SK-N-SH (cell line): ENCODE results near the gene CRTC2. TPM values are rescaled to one million over a fixed set of nuclear protein-coding genes. Genes with fewer than 3 reads are reported as not detected.
A peak's percentile ranks its signal among the peaks of the same experiment; 100 is the strongest.

Source experiments
- CTCF ChIA-PET: fragments of 300-600, 350-600 bp; formaldehyde crosslinking; extraction: SDS; loops from one replicate; lab custom pipeline; 2021; lab: Yijun Ruan, JAX
- POLR2A ChIA-PET: fragments of 350-600 bp; sonication (Branson Sonifier 250); formaldehyde crosslinking; extraction: SDS; loops from one replicate; lab custom pipeline; 2020; ENCODE audit warnings: antibody characterized with exemption, inconsistent platforms; lab: Yijun Ruan, JAX
- DNase-seq: peaks from one replicate; pipeline ENCODE4 v3.0.0; 2012
- H2AFZ ChIP-seq: fragments of 200-600 bp; sonication (generic); 2 replicates; pipeline ENCODE4 v1.8.1; 2016; ENCODE audit warnings: antibody characterized with exemption, mild to moderate bottlenecking, low read depth
- H3F3A ChIP-seq: fragments of 200-600 bp; sonication (generic); replicated peaks from 2 replicates; pipeline ENCODE3; 2016; ENCODE audit warnings: antibody characterized with exemption, mild to moderate bottlenecking; ENCODE audit not compliant: insufficient read depth
- H3K27ac ChIP-seq, 2 experiments: fragments of 200-500 bp in 1 of 2; fragments of 200-600 bp in 1 of 2; sonication (Bioruptor generic) in 1 of 2; sonication (generic), shearing (Covaris generic) in 1 of 2; 2 replicates each; pipeline versions ENCODE4 v1.5.1 to v1.6.1; 2014 to 2016; ENCODE audit warnings: low read depth in 2 of 2, inconsistent platforms in 1 of 2, low read length in 1 of 2, mild to moderate bottlenecking in 1 of 2, mixed read lengths in 1 of 2
- H3K27me3 ChIP-seq: fragments of 200-600 bp; sonication (generic), shearing (Covaris generic); 2 replicates; pipeline ENCODE4 v1.6.1; 2016; ENCODE audit warnings: mixed run types; ENCODE audit not compliant: insufficient read depth
- H3K36me3 ChIP-seq, 2 experiments: fragments of 200-500 bp in 1 of 2; fragments of 200-600 bp in 1 of 2; sonication (Bioruptor generic) in 1 of 2; sonication (generic) in 1 of 2; replicated peaks in 1 of 2; 2 replicates each; pipeline versions ENCODE3 to v1.5.1; 2014 to 2016; ENCODE audit warnings: low read length in 1 of 2, mild to moderate bottlenecking in 1 of 2; ENCODE audit not compliant: insufficient read depth in 2 of 2, control insufficient read depth in 1 of 2
- H3K4me1 ChIP-seq, 2 experiments: fragments of 200-500 bp in 1 of 2; fragments of 200-600 bp in 1 of 2; sonication (Bioruptor generic) in 1 of 2; sonication (generic), shearing (Covaris generic) in 1 of 2; 2 replicates each; pipeline versions ENCODE4 v1.5.1 to v1.6.1; 2014 to 2016; ENCODE audit warnings: low read depth in 1 of 2, low read length in 1 of 2, mixed run types in 1 of 2; ENCODE audit not compliant: insufficient read depth in 2 of 2, control insufficient read depth in 1 of 2
- H3K4me2 ChIP-seq: fragments of 200-600 bp; sonication (generic), shearing (Covaris generic); 2 replicates; pipeline ENCODE4 v1.6.1; 2017; ENCODE audit warnings: mixed run types
- H3K4me3 ChIP-seq, 2 experiments: fragments of 200-500 bp in 1 of 2; fragments of 200-600 bp in 1 of 2; sonication (Bioruptor generic) in 1 of 2; sonication (generic), shearing (Covaris generic) in 1 of 2; 2 replicates each; pipeline versions ENCODE4 v1.5.1 to v1.8.1; 2014 to 2016; ENCODE audit warnings: low read depth in 2 of 2, inconsistent platforms in 1 of 2, low read length in 1 of 2, mild to moderate bottlenecking in 1 of 2, mixed read lengths in 1 of 2, moderate library complexity in 1 of 2
- H3K79me2 ChIP-seq: fragments of 200-600 bp; sonication (generic); 2 replicates; pipeline ENCODE4 v1.8.1; 2017; ENCODE audit warnings: mild to moderate bottlenecking; ENCODE audit not compliant: insufficient read depth
- H3K9ac ChIP-seq: fragments of 200-600 bp; sonication (generic); 2 replicates; pipeline ENCODE4 v1.6.1; 2017; ENCODE audit warnings: mixed run types
- H3K9me2 ChIP-seq: fragments of 200-600 bp; sonication (generic); 2 replicates; pipeline ENCODE4 v1.6.1; 2017; ENCODE audit warnings: mixed run types
- H3K9me3 ChIP-seq: fragments of 200-600 bp; sonication (generic); 2 replicates; pipeline ENCODE4 v1.6.1; 2017; ENCODE audit warnings: mixed run types, mild to moderate bottlenecking, moderate library complexity
- H4K20me1 ChIP-seq: fragments of 200-600 bp; sonication (generic); 2 replicates; pipeline ENCODE4 v1.6.1; 2017; ENCODE audit warnings: mild to moderate bottlenecking, mixed run types; ENCODE audit not compliant: insufficient read depth
- CHD2 ChIP-seq: fragments of 150-350 bp; IDR thresholded peaks from 2 replicates; pipeline ENCODE4 v1.6.1; 2018; ENCODE audit warnings: low read length; ENCODE audit not compliant: partially characterized antibody
- EZH2phosphoT487 ChIP-seq: fragments of 200-600 bp; sonication (generic); IDR thresholded peaks from 2 replicates; pipeline ENCODE4 v1.6.1; 2017; ENCODE audit warnings: low read depth, mixed run types, mild to moderate bottlenecking, antibody characterized with exemption, moderate library complexity, borderline replicate concordance
- FOSL2 ChIP-seq: IDR thresholded peaks from 2 replicates; pipeline ENCODE4 v1.4.0; 2012; ENCODE audit warnings: low read depth, mild to moderate bottlenecking, moderate library complexity, borderline replicate concordance
- FOXM1 ChIP-seq: IDR thresholded peaks from 2 replicates; pipeline ENCODE4 v1.4.0; 2012; ENCODE audit warnings: low read depth, mild to moderate bottlenecking
- GATA2 ChIP-seq: sonication (generic); formaldehyde crosslinking; IDR thresholded peaks from 2 replicates; pipeline ENCODE4 v1.5.0; 2020; ENCODE audit warnings: mild to moderate bottlenecking, missing genetic modification reagents
- JUND ChIP-seq: IDR thresholded peaks from 2 replicates; pipeline ENCODE4 v1.4.0; 2012
- MAX ChIP-seq: IDR thresholded peaks from 2 replicates; pipeline ENCODE4 v1.4.0; 2012; ENCODE audit warnings: low read depth
- MEF2A ChIP-seq: IDR thresholded peaks from 2 replicates; pipeline ENCODE4 v1.4.0; 2012; ENCODE audit warnings: low read depth, borderline replicate concordance
- PBX3 ChIP-seq: IDR thresholded peaks from 2 replicates; pipeline ENCODE4; 2012
- RFX5 ChIP-seq: IDR thresholded peaks from 2 replicates; pipeline ENCODE4 v1.6.1; 2012; ENCODE audit warnings: mild to moderate bottlenecking, improper control_type of control experiment, low read length
- RXRA ChIP-seq: IDR thresholded peaks from 2 replicates; pipeline ENCODE4 v1.4.0; 2012; ENCODE audit warnings: low read depth, mild to moderate bottlenecking, borderline replicate concordance
- TCF12 ChIP-seq: IDR thresholded peaks from 2 replicates; pipeline ENCODE4 v1.4.0; 2012
- USF2 ChIP-seq: fragments of 150-350 bp; IDR thresholded peaks from 2 replicates; pipeline ENCODE4 v1.6.1; 2017; ENCODE audit warnings: antibody characterized with exemption, low read length, low read depth, borderline replicate concordance
- YY1 ChIP-seq: IDR thresholded peaks from 2 replicates; pipeline ENCODE4 v1.4.0; 2012; ENCODE audit warnings: low read depth, mild to moderate bottlenecking
- ZBTB33 ChIP-seq: IDR thresholded peaks from 2 replicates; pipeline ENCODE4 v1.4.0; 2012; ENCODE audit warnings: low read depth, borderline replicate concordance
- WGBS: methylation state at CpG from one replicate; pipeline ENCODE4 v1.1.6; 2017; ENCODE audit warnings: low lambda C conversion rate; 5-methylcytosine and 5-hydroxymethylcytosine counted together
- polyA plus RNA-seq, 3 experiments: library from polyadenylated mRNA; depleted of rRNA; stranded (reverse); fragments of >200 nt; gene quantifications; 2 replicates each; pipeline ENCODE4 v1.2.3, GENCODE V29; 2012

CRTC2 gene
- polyA plus RNA-seq, 1 of the 3 experiments (the other 2 are of a cell fraction): 25.5 TPM

- TF ChIP-seq ZBTB33: no peak
- TF ChIP-seq EZH2phosphoT487: no peak
These were observed 36.7 kb downstream of the CRTC2 start (continued) for GRCh38 chr1:153921803-153922075.

DNA sequence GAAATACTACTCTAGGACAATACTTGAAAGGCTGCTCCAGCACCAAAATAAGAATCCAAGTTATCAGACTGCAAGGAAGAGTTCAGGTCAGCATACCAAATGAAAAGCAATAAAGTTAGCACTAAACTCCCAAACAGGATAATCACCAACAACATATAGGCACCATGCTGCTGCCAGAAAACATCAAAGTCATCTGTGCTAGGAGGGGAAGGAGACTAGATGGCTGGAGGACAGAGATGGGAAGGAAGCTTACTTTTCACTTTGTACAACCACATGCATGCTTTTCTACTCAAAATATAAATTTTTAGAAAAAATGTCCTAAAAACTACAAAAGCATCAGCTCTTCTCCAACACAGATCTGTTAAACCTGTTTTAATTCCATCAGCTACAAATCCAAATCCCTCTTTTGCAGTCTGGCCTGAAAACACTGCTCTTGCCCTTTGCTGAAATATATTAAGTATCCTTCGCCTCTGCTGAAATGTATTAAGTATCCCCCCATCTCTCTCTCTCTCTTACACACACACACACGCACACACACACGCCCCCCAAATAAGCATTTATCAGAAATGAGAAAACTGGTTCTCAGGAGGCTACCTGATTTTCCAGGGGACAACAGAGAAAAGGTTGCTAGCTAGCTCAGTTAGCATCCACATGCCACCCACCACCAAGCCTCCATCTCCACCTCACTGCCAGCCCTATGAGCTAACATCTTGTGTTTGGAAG, 37.2 kb downstream of the CRTC2 start:
- 0 out of 2 replicates have a peak overlapping the region, but pooled peaks have one; percentile 83 for H2AFZ ChIP-seq
- H3K9me2 ChIP-seq: no peaks in the 10 kb centered on the region
- H3K79me2 ChIP-seq: peaks cover 72% of the 10 kb centered on the region
- no peaks in the 10 kb centered on the region for H3K27me3 ChIP-seq
- peak overlapping the region; percentile 92 for H3K4me2 ChIP-seq
- H3K9ac ChIP-seq: peak overlapping the region; percentile 88
- TF ChIP-seq MAX: no peak
- TF ChIP-seq CHD2: no peak
- no peak for TF ChIP-seq USF2
- no peak for TF ChIP-seq FOXM1
- TF ChIP-seq MEF2A: no peak
- no peak for TF ChIP-seq PBX3
- TF ChIP-seq YY1: no peak
- TF ChIP-seq TCF12: no peak
- TF ChIP-seq JUND: no peak
- no peak for TF ChIP-seq FOSL2
- TF ChIP-seq RFX5: no peak
- no peak for TF ChIP-seq GATA2
- no peak for TF ChIP-seq RXRA
- TF ChIP-seq, all 33 proteins: peak for 0
- CTCF ChIA-PET: interaction anchor here (0.9 to 2.5 kb wide), 8 partner anchors 25 to 124 kb away, joined by 3 to 15 read pairs (median 5); partner anchors contain the start of genes DENND4B and RAB13
- Histone ChIP-seq H3F3A (peaks cover 8% of the 10 kb centered on the region), H3K4me1 (peaks cover 17 to 22% of the 10 kb centered on the region in 2 experiments), H4K20me1 (peaks cover 55% of the 10 kb centered on the region), H3K4me3 (peak overlapping the region; percentile 68 to 90), H3K36me3 (peaks cover 0 to 13% of the 10 kb centered on the region in 2 experiments), H3K9me3 (no peaks in the 10 kb centered on the region), H3K27ac (peak overlapping the region; percentile 59 to 79; a peak in 2 of 4 replicates)
- 49% methylated on average over 3 of the region's 3 CpGs for WGBS
- DNase-seq: no peak
- POLR2A ChIA-PET: interaction anchor here (1.9 kb wide), 1 partner anchor 100 kb away, joined by 5 read pairs; no protein-coding TSS in a partner anchor
